CD4-positive, alpha-beta T cell (primary cell): Measurements from ENCODE around the gene PRDM16. TPM values are rescaled to one million over a fixed set of nuclear protein-coding genes. Genes with fewer than 3 reads are reported as not detected.

Experiments
- ATAC-seq: fragments of 200-7000 bp; cut with Tn5 transposase; one replicate; pipeline ENCODE4 v1.10.0; 2022; ENCODE audit warnings: mild to moderate bottlenecking; ENCODE audit not compliant: poor library complexity
- CTCF ChIA-PET: fragments of 350-600 bp; sonication (Branson Sonifier 250); formaldehyde crosslinking; loops from one replicate; lab custom pipeline; 2021; ENCODE audit warnings: antibody characterized with exemption, inconsistent platforms; lab: Charles Lee
- POLR2A ChIA-PET: fragments of 350-600 bp; sonication (Branson Sonifier 250); formaldehyde crosslinking; loops from one replicate; lab custom pipeline; 2021; ENCODE audit warnings: antibody characterized with exemption, inconsistent platforms; lab: Charles Lee
- DNase-seq, 14 experiments: peaks; one replicate each; pipeline ENCODE4 v3.0.0-alpha.2; 2013 to 2020; ENCODE audit warnings: mixed read lengths in 2 of 14
- H3K27ac ChIP-seq, 2 donors: one replicate each; pipeline versions ENCODE4 v1.5.1 to v1.7.0; 2013; ENCODE audit warnings: low read length in 2 of 2, low read depth in 1 of 2, mild to moderate bottlenecking in 1 of 2
- H3K27me3 ChIP-seq, 2 experiments: 1 replicate in 1 of 2; 2 replicates in 1 of 2; pipeline versions ENCODE4 v1.6.1 to v1.7.0; 2013; ENCODE audit warnings: low read length in 2 of 2, control low read depth in 1 of 2, mild to moderate bottlenecking in 1 of 2, moderate library complexity in 1 of 2; ENCODE audit not compliant: insufficient read depth in 2 of 2, control insufficient read depth in 1 of 2
- H3K36me3 ChIP-seq: one replicate; pipeline ENCODE4 v1.6.1; 2013; ENCODE audit warnings: low read length, control low read depth; ENCODE audit not compliant: insufficient read depth
- H3K4me1 ChIP-seq: one replicate; pipeline ENCODE4 v1.6.1; 2013; ENCODE audit warnings: low read length, control low read depth; ENCODE audit not compliant: insufficient read depth
- H3K4me3 ChIP-seq: one replicate; pipeline ENCODE4 v1.5.1; 2013; ENCODE audit warnings: mild to moderate bottlenecking, low read length, moderate library complexity
- H3K9me3 ChIP-seq, 2 experiments: 1 replicate in 1 of 2; 2 replicates in 1 of 2; pipeline versions ENCODE4 v1.6.1 to v1.7.0; 2013; ENCODE audit warnings: low read length in 2 of 2, mild to moderate bottlenecking in 2 of 2, control low read depth in 1 of 2, moderate library complexity in 1 of 2; ENCODE audit not compliant: control insufficient read depth in 1 of 2, insufficient read depth in 1 of 2
- H3K27ac Mint-ChIP-seq: one replicate; pipeline ENCODE4 v1.8.0; 2020; ENCODE audit warnings: mixed read lengths
- H3K27me3 Mint-ChIP-seq: one replicate; pipeline ENCODE4 v1.8.0; 2021; ENCODE audit warnings: mixed read lengths
- H3K36me3 Mint-ChIP-seq: one replicate; pipeline ENCODE4 v1.8.0; 2021; ENCODE audit warnings: low read depth, mixed read lengths
- H3K4me1 Mint-ChIP-seq: one replicate; pipeline ENCODE4 v1.8.0; 2021; ENCODE audit warnings: low read depth, mixed read lengths
- H3K4me3 Mint-ChIP-seq: one replicate; pipeline ENCODE4 v1.8.0; 2020; ENCODE audit warnings: mild to moderate bottlenecking, mixed read lengths
- H3K9me3 Mint-ChIP-seq: one replicate; pipeline ENCODE4 v1.8.0; 2020; ENCODE audit warnings: mixed read lengths
- CTCF ChIP-seq: fragments of 200-600 bp; IDR thresholded peaks from one replicate; pipeline ENCODE4 v1.8.0; 2022; ENCODE audit warnings: antibody characterized with exemption, mild to moderate bottlenecking
- intact Hi-C, 2 experiments: fragments of 100-400 bp; cut with DNase I in 1 of 2; cut with micrococcal nuclease in 1 of 2; formaldehyde crosslinking; loops; one replicate each; pipeline versions ENCODE4 v1.15.1 to v1.9.0; 2023 to 2025; cut with DNase I, micrococcal nuclease
- total RNA-seq, 174 experiments: library from RNA in 2 of 174; stranded (reverse) in 2 of 174; gene quantifications; one replicate each; pipeline ENCODE4 v1.2.3 and lab custom pipeline; 2021 to 2026

PRDM16 gene
- total RNA-seq, 2 experiments from 2014 or later, result not detected

- no peak for TF ChIP-seq CTCF
- Histone ChIP-seq H3K9me3 (peaks cover 0 to 13% of the 10 kb centered on the region in 2 experiments), H3K27ac (no peak overlapping the region), H3K27me3 (peaks cover 0 to 2% of the 10 kb centered on the region in 2 experiments), H3K36me3 (no peaks in the 10 kb centered on the region), H3K4me3 (no peak overlapping the region), H3K4me1 (no peaks in the 10 kb centered on the region)
- no peak overlapping the region for H3K27ac Mint-ChIP-seq
- CTCF ChIA-PET, result no interaction called here
- intact Hi-C loops, result no loop called here
- H3K9me3 Mint-ChIP-seq, result no peaks in the 10 kb centered on the region
- no peak for DNase-seq
- H3K36me3 Mint-ChIP-seq, result no peaks in the 10 kb centered on the region
- H3K27me3 Mint-ChIP-seq, result no peaks in the 10 kb centered on the region
- POLR2A ChIA-PET, result no interaction called here
- ATAC-seq, result no peak
- H3K4me3 Mint-ChIP-seq, result no peak overlapping the region
- H3K4me1 Mint-ChIP-seq, result no peaks in the 10 kb centered on the region
These were observed 73.2 kb downstream of the PRDM16 start for GRCh38 chr1:3142236-3142635.

GRCh38 chr1:3142751-3143150, 73.7 kb downstream of the PRDM16 start:
- Histone ChIP-seq H3K27me3 (peaks cover 0 to 2% of the 10 kb centered on the region in 2 experiments), H3K36me3 (no peaks in the 10 kb centered on the region), H3K27ac (no peak overlapping the region), H3K4me3 (no peak overlapping the region), H3K9me3 (peaks cover 0 to 14% of the 10 kb centered on the region in 2 experiments), H3K4me1 (no peaks in the 10 kb centered on the region)
- H3K9me3 Mint-ChIP-seq, result no peaks in the 10 kb centered on the region
- no peaks in the 10 kb centered on the region for H3K36me3 Mint-ChIP-seq
- no peak overlapping the region for H3K4me3 Mint-ChIP-seq
- H3K4me1 Mint-ChIP-seq, result no peaks in the 10 kb centered on the region
- ChIA-PET CTCF (no interaction called here), POLR2A (no interaction called here)
- intact Hi-C loops, result no loop called here
- no peak for ATAC-seq
- no peak overlapping the region for H3K27ac Mint-ChIP-seq
- DNase-seq, result no peak
- H3K27me3 Mint-ChIP-seq, result no peaks in the 10 kb centered on the region
- no peak for TF ChIP-seq CTCF

- Histone ChIP-seq H3K4me1 (no peaks in the 10 kb centered on the region), H3K27ac (no peak overlapping the region), H3K27me3 (peaks cover 0 to 2% of the 10 kb centered on the region in 2 experiments), H3K36me3 (no peaks in the 10 kb centered on the region), H3K9me3 (peaks cover 0 to 14% of the 10 kb centered on the region in 2 experiments), H3K4me3 (no peak overlapping the region)
- DNase-seq (no peak), ATAC-seq (no peak)
- Mint-ChIP-seq H3K9me3 (no peaks in the 10 kb centered on the region), H3K36me3 (no peaks in the 10 kb centered on the region), H3K4me1 (no peaks in the 10 kb centered on the region), H3K27me3 (no peaks in the 10 kb centered on the region), H3K4me3 (no peak overlapping the region), H3K27ac (no peak overlapping the region)
- no peak for TF ChIP-seq CTCF
- intact Hi-C loops, result no loop called here
- CTCF ChIA-PET, result no interaction called here
- POLR2A ChIA-PET, result no interaction called here
These were observed 76.7 kb downstream of the PRDM16 start for GRCh38 chr1:3145532-3146325.
